ENCODE data around the gene RAB31.

DNA sequence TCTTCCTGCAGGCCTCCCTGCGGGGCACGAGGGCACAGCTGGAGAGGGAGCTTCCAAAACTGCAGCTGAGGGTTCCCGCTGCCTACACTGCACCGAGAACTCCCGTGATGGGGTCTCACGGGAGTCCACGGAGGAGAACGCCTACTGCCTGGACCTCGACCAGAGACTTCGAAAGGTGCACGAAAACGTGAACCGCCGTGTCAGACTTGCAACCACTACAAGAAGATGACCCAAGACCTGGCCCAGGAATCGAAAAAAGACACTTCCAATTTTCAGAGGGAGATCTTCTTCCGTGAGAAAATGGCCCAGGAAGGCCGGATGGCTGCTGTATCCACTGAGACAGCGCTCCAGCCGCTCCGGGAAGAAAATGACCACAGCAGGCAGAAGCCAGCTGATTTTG, 124.8 kb downstream of the RAB31 start:
- TF ChIP-seq, protein P1, sequence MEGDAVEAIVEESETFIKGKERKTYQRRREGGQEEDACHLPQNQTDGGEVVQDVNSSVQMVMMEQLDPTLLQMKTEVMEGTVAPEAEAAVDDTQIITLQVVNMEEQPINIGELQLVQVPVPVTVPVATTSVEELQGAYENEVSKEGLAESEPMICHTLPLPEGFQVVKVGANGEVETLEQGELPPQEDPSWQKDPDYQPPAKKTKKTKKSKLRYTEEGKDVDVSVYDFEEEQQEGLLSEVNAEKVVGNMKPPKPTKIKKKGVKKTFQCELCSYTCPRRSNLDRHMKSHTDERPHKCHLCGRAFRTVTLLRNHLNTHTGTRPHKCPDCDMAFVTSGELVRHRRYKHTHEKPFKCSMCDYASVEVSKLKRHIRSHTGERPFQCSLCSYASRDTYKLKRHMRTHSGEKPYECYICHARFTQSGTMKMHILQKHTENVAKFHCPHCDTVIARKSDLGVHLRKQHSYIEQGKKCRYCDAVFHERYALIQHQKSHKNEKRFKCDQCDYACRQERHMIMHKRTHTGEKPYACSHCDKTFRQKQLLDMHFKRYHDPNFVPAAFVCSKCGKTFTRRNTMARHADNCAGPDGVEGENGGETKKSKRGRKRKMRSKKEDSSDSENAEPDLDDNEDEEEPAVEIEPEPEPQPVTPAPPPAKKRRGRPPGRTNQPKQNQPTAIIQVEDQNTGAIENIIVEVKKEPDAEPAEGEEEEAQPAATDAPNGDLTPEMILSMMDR (IDR thresholded peaks at IDR 0.05; ENCODE audit: poor library complexity), result no peak
- TF ChIP-seq EZH2 (IDR thresholded peaks at IDR 0.05; ENCODE audit: borderline replicate concordance) (no peak), EZH2phosphoT487 (IDR thresholded peaks at IDR 0.05; ENCODE audit: low read depth, severe bottlenecking, unreplicated experiment) (no peak)
